ENCODE data around the gene ZSWIM7. TPM values are rescaled to one million over a fixed set of nuclear protein-coding genes. Genes with fewer than 3 reads are reported as not detected.

ZSWIM7 gene
- total RNA-seq, 2 experiments from 2014 or later: 11.3 to 13.0 TPM

DNA sequence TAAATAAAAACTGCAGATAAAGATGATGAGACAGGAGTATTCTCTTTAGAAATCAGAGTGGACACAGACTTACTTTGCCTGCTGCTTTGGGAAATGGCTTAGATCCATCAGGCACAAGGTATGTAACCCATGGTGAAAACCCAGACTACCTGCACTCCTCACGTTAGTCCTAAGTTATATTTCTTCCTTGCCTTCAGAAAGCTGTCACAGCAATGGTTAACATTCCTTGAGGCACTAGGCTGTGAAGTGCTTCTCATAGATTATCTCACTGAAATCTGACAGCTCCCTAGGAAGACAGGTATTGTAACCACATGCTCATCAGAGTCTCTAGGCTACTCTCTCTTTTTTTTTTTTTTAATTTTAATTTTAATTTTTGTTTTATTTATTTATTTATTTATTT lies 20.9 kb downstream of the ZSWIM7 start:
- Histone ChIP-seq H3K9me3 (ENCODE audit: control insufficient read depth in 1 of 2, insufficient read depth in 1 of 2, low read length in 2 of 2) (no peaks in the 10 kb centered on the region), H3K36me3 (ENCODE audit: insufficient read depth, low read length) (peaks cover 41% of the 10 kb centered on the region), H3K4me1 (ENCODE audit: insufficient read depth, low read length) (no peaks in the 10 kb centered on the region), H3K4me3 (ENCODE audit: low read length) (no peak overlapping the region), H3K27ac (ENCODE audit: low read depth in 1 of 2, low read length in 2 of 2) (no peak overlapping the region), H3K27me3 (ENCODE audit: control insufficient read depth in 1 of 2, insufficient read depth in 2 of 2, low read length in 2 of 2) (no peaks in the 10 kb centered on the region)
- intact Hi-C loops (cut with DNase I, micrococcal nuclease): no loop called here
- Mint-ChIP-seq H3K36me3 (ENCODE audit: low read depth) (peaks cover 77% of the 10 kb centered on the region), H3K27ac (no peak overlapping the region), H3K4me3 (no peak overlapping the region), H3K9me3 (no peaks in the 10 kb centered on the region), H3K27me3 (no peaks in the 10 kb centered on the region), H3K4me1 (ENCODE audit: low read depth) (peaks cover 6% of the 10 kb centered on the region)
- CTCF ChIA-PET: no interaction called here
- POLR2A ChIA-PET: no interaction called here
- DNase-seq: no peak
- TF ChIP-seq, protein P1, sequence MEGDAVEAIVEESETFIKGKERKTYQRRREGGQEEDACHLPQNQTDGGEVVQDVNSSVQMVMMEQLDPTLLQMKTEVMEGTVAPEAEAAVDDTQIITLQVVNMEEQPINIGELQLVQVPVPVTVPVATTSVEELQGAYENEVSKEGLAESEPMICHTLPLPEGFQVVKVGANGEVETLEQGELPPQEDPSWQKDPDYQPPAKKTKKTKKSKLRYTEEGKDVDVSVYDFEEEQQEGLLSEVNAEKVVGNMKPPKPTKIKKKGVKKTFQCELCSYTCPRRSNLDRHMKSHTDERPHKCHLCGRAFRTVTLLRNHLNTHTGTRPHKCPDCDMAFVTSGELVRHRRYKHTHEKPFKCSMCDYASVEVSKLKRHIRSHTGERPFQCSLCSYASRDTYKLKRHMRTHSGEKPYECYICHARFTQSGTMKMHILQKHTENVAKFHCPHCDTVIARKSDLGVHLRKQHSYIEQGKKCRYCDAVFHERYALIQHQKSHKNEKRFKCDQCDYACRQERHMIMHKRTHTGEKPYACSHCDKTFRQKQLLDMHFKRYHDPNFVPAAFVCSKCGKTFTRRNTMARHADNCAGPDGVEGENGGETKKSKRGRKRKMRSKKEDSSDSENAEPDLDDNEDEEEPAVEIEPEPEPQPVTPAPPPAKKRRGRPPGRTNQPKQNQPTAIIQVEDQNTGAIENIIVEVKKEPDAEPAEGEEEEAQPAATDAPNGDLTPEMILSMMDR (IDR thresholded peaks at IDR 0.05): no peak
- ATAC-seq (ENCODE audit: poor library complexity): no peak

DNA sequence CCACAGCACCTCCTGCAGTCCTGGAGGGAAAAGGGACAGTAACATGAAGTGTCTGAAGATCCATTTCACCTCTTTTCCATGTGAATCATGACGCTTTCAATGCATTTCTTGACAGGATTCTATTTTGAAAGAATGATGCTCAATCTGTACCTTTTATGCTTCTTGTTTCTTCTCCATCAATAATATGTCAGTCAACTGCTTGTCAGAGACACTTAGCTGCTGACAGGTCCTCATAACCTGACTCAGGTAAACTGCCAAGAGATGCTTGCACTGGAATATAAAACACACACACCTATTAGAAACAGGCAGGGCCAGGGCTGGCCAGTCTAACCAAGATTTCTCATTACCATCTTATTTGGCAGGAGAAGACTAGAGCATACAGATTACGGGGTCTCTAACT lies 21.6 kb downstream of the ZSWIM7 start:
- ATAC-seq (ENCODE audit: poor library complexity): no peak
- H3K36me3 Mint-ChIP-seq (ENCODE audit: low read depth): peaks cover 73% of the 10 kb centered on the region
- no peaks in the 10 kb centered on the region for H3K27me3 Mint-ChIP-seq
- no peak overlapping the region for H3K27ac ChIP-seq (ENCODE audit: low read depth in 1 of 2, low read length in 2 of 2)
- no peak overlapping the region for H3K4me3 ChIP-seq (ENCODE audit: low read length)
- H3K27ac Mint-ChIP-seq: no peak overlapping the region
- H3K4me1 Mint-ChIP-seq (ENCODE audit: low read depth): peaks cover 6% of the 10 kb centered on the region
- TF ChIP-seq, protein P1 (IDR thresholded peaks at IDR 0.05): no peak
- ChIA-PET POLR2A (no interaction called here), CTCF (no interaction called here)
- no peak for DNase-seq
- H3K36me3 ChIP-seq (ENCODE audit: insufficient read depth, low read length): peaks cover 40% of the 10 kb centered on the region
- no peak overlapping the region for H3K4me3 Mint-ChIP-seq
- H3K27me3 ChIP-seq (ENCODE audit: control insufficient read depth in 1 of 2, insufficient read depth in 2 of 2, low read length in 2 of 2): no peaks in the 10 kb centered on the region
- H3K4me1 ChIP-seq (ENCODE audit: insufficient read depth, low read length): no peaks in the 10 kb centered on the region
- no peaks in the 10 kb centered on the region for H3K9me3 Mint-ChIP-seq
- intact Hi-C loops (cut with DNase I, micrococcal nuclease): no loop called here
- H3K9me3 ChIP-seq (ENCODE audit: control insufficient read depth in 1 of 2, insufficient read depth in 1 of 2, low read length in 2 of 2): no peaks in the 10 kb centered on the region

DNA sequence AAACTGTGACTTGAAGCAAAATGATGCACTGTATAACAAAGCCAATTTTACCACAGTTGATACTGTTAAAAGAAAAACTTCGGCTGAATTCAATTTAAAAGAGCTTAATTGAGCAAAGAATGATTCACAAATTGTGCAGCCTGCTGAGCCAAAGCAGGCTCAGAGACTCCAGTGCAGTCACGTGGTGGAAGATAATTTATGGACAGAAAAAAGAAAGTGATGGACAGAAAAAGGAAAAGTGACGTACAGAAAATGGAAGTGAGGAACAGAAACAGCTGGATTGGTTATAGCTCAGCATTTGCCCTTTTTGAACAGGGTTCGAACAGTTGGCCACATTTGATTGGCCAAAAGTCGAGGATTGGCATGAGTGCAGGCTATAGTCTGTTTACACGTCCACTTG lies 25.7 kb downstream of the ZSWIM7 start:
- ATAC-seq (ENCODE audit: poor library complexity): no peak
- Mint-ChIP-seq H3K36me3 (ENCODE audit: low read depth) (peaks cover 43% of the 10 kb centered on the region), H3K9me3 (no peaks in the 10 kb centered on the region), H3K27me3 (no peaks in the 10 kb centered on the region), H3K27ac (peak overlapping the region; percentile 23), H3K4me3 (no peak overlapping the region), H3K4me1 (ENCODE audit: low read depth) (no peaks in the 10 kb centered on the region)
- CTCF ChIA-PET: interaction anchor here (1.2 kb wide), 1 partner anchor 24 kb away, joined by 5 read pairs; no protein-coding TSS in a partner anchor
- Histone ChIP-seq H3K27me3 (ENCODE audit: control insufficient read depth in 1 of 2, insufficient read depth in 2 of 2, low read length in 2 of 2) (no peaks in the 10 kb centered on the region), H3K4me3 (ENCODE audit: low read length) (no peak overlapping the region), H3K9me3 (ENCODE audit: control insufficient read depth in 1 of 2, insufficient read depth in 1 of 2, low read length in 2 of 2) (no peaks in the 10 kb centered on the region), H3K4me1 (ENCODE audit: insufficient read depth, low read length) (no peaks in the 10 kb centered on the region), H3K27ac (ENCODE audit: low read depth in 1 of 2, low read length in 2 of 2) (no peak overlapping the region), H3K36me3 (ENCODE audit: insufficient read depth, low read length) (peaks cover 14% of the 10 kb centered on the region)
- TF ChIP-seq, protein P1 (IDR thresholded peaks at IDR 0.05): no peak
- no peak for DNase-seq
- POLR2A ChIA-PET: interaction anchor here (1.0 kb wide), 1 partner anchor 15 kb away, joined by 3 read pairs; no protein-coding TSS in a partner anchor
- intact Hi-C loops (cut with DNase I, micrococcal nuclease): no loop called here

Measured in CD4-positive, alpha-beta T cell (primary cell).